DND-41 (cell line): ENCODE measurements around the gene LRPAP1.

Source experiments
- ATAC-seq: fragments of 200-7000 bp; cut with Tn5 transposase; 3 replicates; pipeline ENCODE4 v1.9.1; 2021; ENCODE audit warnings: low read depth; ENCODE audit not compliant: insufficient read depth
- DNase-seq: peaks from one replicate; pipeline ENCODE4 v3.0.0-alpha.2; 2020
- H2AFZ ChIP-seq: 2 replicates; pipeline ENCODE4 v1.6.0; 2012; ENCODE audit warnings: low read depth, low read length
- H3K27ac ChIP-seq: 2 replicates; pipeline ENCODE4 v1.5.1; 2012; ENCODE audit warnings: low read length, inconsistent platforms
- H3K27me3 ChIP-seq: fragments of 200-600 bp; sonication (generic); 2 replicates; pipeline ENCODE4 v1.6.0; 2012; ENCODE audit warnings: low read length, mild to moderate bottlenecking, inconsistent platforms; ENCODE audit not compliant: insufficient read depth, poor library complexity
- H3K36me3 ChIP-seq: 2 replicates; pipeline ENCODE4 v1.5.1; 2012; ENCODE audit warnings: low read length, inconsistent platforms; ENCODE audit not compliant: insufficient read depth
- H3K4me1 ChIP-seq: 2 replicates; pipeline ENCODE4 v1.5.1; 2012; ENCODE audit warnings: mild to moderate bottlenecking, low read length; ENCODE audit not compliant: insufficient read depth
- H3K4me2 ChIP-seq: 2 replicates; pipeline ENCODE4 v1.6.0; 2012; ENCODE audit warnings: mild to moderate bottlenecking, moderate library complexity, low read length, inconsistent platforms; ENCODE audit not compliant: insufficient read depth
- H3K4me3 ChIP-seq, 2 experiments: fragments of 200-600 bp in 1 of 2; shearing (Covaris generic) in 1 of 2; 2 replicates each; pipeline ENCODE4 v1.5.1; 2012 to 2016; ENCODE audit warnings: inconsistent platforms in 2 of 2, low read length in 2 of 2, mild to moderate bottlenecking in 2 of 2, low read depth in 1 of 2, moderate library complexity in 1 of 2
- H3K79me2 ChIP-seq: 2 replicates; pipeline ENCODE4 v1.6.0; 2012; ENCODE audit warnings: low read length, inconsistent platforms; ENCODE audit not compliant: insufficient read depth
- H3K9ac ChIP-seq: 2 replicates; pipeline ENCODE4 v1.6.0; 2012; ENCODE audit warnings: low read depth, mild to moderate bottlenecking, inconsistent platforms, low read length, moderate library complexity
- H3K9me3 ChIP-seq: 2 replicates; pipeline ENCODE4 v1.5.1; 2012; ENCODE audit warnings: low read length, moderate library complexity, mild to moderate bottlenecking, inconsistent platforms; ENCODE audit not compliant: insufficient read depth, severe bottlenecking
- H4K20me1 ChIP-seq: 2 replicates; pipeline ENCODE4 v1.6.0; 2012; ENCODE audit warnings: low read length; ENCODE audit not compliant: insufficient read depth
- CTCF ChIP-seq: IDR thresholded peaks from 2 replicates; pipeline ENCODE4 v1.5.1; 2012; ENCODE audit warnings: borderline replicate concordance, low read length, moderate library complexity, mild to moderate bottlenecking; ENCODE audit not compliant: poor library complexity, severe bottlenecking; ENCODE audit errors: extremely low read depth
- EZH2 ChIP-seq: IDR thresholded peaks from 3 replicates; pipeline ENCODE4 v1.6.1; 2012; ENCODE audit warnings: borderline replicate concordance, low read depth, mild to moderate bottlenecking, moderate library complexity, low read length, inconsistent platforms; ENCODE audit not compliant: severe bottlenecking

LRPAP1 gene

GRCh38 chr4:3483471-3483921 is 48.7 kb downstream of the LRPAP1 start:
- peaks cover 30% of the 10 kb centered on the region for H4K20me1 ChIP-seq
- no peaks in the 10 kb centered on the region for H3K27me3 ChIP-seq
- no peak for TF ChIP-seq CTCF
- TF ChIP-seq EZH2 = no peak
- no peak overlapping the region for H3K9ac ChIP-seq
- no peak overlapping the region for H3K27ac ChIP-seq
- no peaks in the 10 kb centered on the region for H3K36me3 ChIP-seq
- no peaks in the 10 kb centered on the region for H3K4me1 ChIP-seq
- no peak for DNase-seq
- no peak overlapping the region for H3K4me2 ChIP-seq
- H3K9me3 ChIP-seq = no peaks in the 10 kb centered on the region
- no peak for ATAC-seq
- no peak overlapping the region for H2AFZ ChIP-seq
- H3K79me2 ChIP-seq = no peaks in the 10 kb centered on the region
- H3K4me3 ChIP-seq = no peak overlapping the region

- no peak for ATAC-seq
- no peak for DNase-seq
- TF ChIP-seq EZH2 (no peak), CTCF (no peak)
- Histone ChIP-seq H3K36me3 (no peaks in the 10 kb centered on the region), H3K4me1 (no peaks in the 10 kb centered on the region), H3K27ac (no peak overlapping the region), H4K20me1 (peaks cover 24% of the 10 kb centered on the region), H3K9me3 (no peaks in the 10 kb centered on the region), H3K27me3 (no peaks in the 10 kb centered on the region), H3K79me2 (no peaks in the 10 kb centered on the region), H3K4me2 (no peak overlapping the region), H3K4me3 (no peak overlapping the region), H3K9ac (no peak overlapping the region), H2AFZ (no peak overlapping the region)
Measured at GRCh38 chr4:3482707-3483106, 49.5 kb downstream of the LRPAP1 start.

GRCh38 chr4:3481783-3482393 is 50.3 kb downstream of the LRPAP1 start:
- Histone ChIP-seq H3K36me3 (no peaks in the 10 kb centered on the region), H3K4me2 (no peak overlapping the region), H3K27ac (no peak overlapping the region), H3K4me1 (no peaks in the 10 kb centered on the region), H3K79me2 (no peaks in the 10 kb centered on the region), H3K9ac (no peak overlapping the region), H3K9me3 (no peaks in the 10 kb centered on the region), H3K4me3 (no peak overlapping the region), H3K27me3 (no peaks in the 10 kb centered on the region), H4K20me1 (peaks cover 17% of the 10 kb centered on the region; the same call in 1 of the 2 replicates), H2AFZ (no peak overlapping the region)
- DNase-seq = no peak
- no peak for ATAC-seq
- TF ChIP-seq EZH2 = no peak
- TF ChIP-seq CTCF = no peak

GRCh38 chr4:3481113-3481531 is 51.1 kb downstream of the LRPAP1 start:
- DNase-seq = no peak
- no peak overlapping the region for H3K4me2 ChIP-seq
- no peaks in the 10 kb centered on the region for H3K27me3 ChIP-seq

More at GRCh38 chr4:3481113-3481531, 51.1 kb downstream of the LRPAP1 start:
- Histone ChIP-seq H3K4me3 (no peak overlapping the region), H2AFZ (no peak overlapping the region), H3K9me3 (no peaks in the 10 kb centered on the region), H3K27ac (no peak overlapping the region), H3K36me3 (no peaks in the 10 kb centered on the region), H4K20me1 (peaks cover 17% of the 10 kb centered on the region; the same call in 1 of the 2 replicates), H3K4me1 (no peaks in the 10 kb centered on the region), H3K9ac (no peak overlapping the region), H3K79me2 (no peaks in the 10 kb centered on the region)
- TF ChIP-seq CTCF = no peak
- ATAC-seq = no peak; the same call in 2 of the 3 replicates
